Skeletal muscle cell (primary cell): ENCODE measurements around the gene NKX1-2.
A peak's percentile ranks its signal among the peaks of the same experiment; 100 is the strongest.
"Not testable (repeated sequence)": the region's sequence is repeated elsewhere in the genome, so short reads cannot be mapped to it uniquely, and the experiment has no call there.

ENCODE experiments used
- DNase-seq: peaks from one replicate; pipeline ENCODE4 v3.0.0-alpha.2; 2010; ENCODE audit warnings: low read depth
- H3K4me3 ChIP-seq: 2 replicates; pipeline ENCODE4 v1.5.1; 2011; ENCODE audit warnings: low read depth, mild to moderate bottlenecking, control low read depth, low read length, moderate library complexity

Gene NKX1-2

DNA sequence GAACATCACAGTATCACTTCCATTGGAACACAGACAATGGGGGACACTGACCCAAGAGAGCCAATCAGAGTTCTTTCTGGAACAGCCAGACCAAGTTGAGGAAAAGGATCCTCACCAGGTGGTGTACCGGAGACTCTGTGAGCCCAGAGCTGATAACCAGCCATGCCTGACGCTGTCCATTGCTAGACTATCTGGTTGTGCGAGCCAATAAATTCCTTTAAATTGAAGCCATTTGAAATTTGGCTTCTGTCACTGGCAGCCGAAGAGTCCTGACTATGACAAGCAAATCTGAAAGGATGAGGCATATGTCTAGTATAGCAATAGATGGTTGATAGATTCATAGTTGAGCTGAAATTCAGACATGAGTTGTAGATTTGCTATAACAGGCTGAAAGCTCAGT is 8.6 kb upstream of the NKX1-2 start:
- no peak for DNase-seq
- no peak overlapping the region for H3K4me3 ChIP-seq

DNA sequence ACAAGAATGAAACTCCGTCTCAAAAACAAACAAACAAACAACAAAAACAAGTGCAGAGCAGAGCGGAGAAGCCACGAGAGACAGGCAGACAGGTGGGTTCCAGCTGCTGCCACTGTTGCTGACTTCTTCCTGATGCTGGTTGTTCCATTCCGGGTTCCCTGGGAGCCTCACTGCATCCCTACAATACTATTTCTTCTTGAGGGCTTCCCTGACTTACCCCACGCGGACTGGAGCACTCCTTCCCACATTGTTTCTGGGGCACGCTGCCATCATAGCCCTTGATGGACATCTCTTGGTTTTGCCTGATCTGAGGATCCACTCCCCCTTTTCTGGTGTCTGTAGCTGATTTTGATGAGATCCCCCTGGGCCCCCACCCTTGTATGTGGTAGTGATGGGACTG is 5.6 kb upstream of the NKX1-2 start:
- DNase-seq: no peak

DNA sequence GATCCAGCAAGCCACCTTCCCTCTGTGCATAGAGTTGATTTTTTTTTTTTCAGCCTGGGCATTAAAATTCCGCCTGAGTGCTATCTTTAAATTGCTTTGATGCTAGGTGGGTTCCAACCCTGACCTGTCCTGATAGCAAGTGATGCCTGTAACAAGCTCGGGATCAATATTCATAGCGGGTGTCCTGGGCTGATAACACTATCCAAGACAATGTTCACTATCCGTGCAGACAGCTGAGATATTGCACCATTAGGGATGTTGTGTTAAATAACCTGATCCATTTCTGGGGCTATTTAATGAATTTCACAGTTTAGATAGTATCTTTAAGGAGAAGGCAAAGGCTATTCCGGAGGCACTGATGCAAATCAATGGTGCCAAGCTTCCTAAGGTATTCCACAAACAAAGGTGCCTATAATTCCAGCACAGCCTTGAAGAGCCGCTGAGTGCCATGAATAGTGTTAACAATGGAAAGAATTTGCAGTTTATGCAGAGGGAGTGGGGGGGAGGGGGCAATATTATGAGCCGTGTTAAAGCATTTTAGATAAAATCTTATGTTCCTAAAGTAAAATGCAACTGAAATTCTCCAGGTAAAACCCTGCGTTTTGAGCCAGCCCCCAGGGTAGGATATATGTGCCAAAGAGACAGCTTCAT is 4.2 kb upstream of the NKX1-2 start:
- H3K4me3 ChIP-seq: no peak overlapping the region
- DNase-seq: no peak

More for the DNA sequence above, 5.6 kb upstream of the NKX1-2 start:
- H3K4me3 ChIP-seq: no peak overlapping the region

DNA sequence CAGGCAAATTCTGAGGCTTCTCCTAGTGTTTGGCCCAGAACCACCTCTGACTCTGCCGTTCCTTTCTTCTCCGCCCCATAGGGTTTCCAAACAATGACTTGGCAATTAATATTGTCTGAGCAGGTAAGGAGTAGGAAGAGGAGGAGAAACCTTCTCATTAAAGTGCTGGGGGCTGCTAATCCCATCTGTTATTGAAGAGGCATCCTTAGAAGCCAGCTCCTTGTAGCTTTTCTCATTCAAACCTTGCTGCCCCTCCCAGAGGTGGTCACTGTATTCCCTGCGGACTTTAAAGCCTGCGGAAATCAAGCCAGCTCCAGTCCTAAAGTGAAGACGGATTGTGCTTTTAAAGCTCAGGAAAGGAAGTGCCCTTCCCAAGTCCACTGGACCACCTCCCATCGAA is 1.4 kb upstream of the NKX1-2 start:
- H3K4me3 ChIP-seq: no peak overlapping the region
- no peak for DNase-seq

DNA sequence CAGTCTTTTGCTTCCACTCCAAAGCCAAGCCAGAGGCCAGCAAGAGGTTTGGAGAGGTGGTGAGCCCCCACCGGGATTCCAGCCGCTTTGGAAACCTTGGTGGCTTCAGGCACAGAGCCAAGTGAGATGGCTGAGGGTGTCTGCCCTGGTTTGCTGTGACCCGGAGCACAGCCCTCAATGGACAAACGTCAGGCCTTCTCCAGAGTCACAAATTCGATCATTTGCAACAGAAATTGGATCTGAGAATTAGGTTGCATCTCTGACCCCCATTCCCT is 885 bp upstream of the NKX1-2 start:
- H3K4me3 ChIP-seq: no peak overlapping the region
- DNase-seq: no peak

DNA sequence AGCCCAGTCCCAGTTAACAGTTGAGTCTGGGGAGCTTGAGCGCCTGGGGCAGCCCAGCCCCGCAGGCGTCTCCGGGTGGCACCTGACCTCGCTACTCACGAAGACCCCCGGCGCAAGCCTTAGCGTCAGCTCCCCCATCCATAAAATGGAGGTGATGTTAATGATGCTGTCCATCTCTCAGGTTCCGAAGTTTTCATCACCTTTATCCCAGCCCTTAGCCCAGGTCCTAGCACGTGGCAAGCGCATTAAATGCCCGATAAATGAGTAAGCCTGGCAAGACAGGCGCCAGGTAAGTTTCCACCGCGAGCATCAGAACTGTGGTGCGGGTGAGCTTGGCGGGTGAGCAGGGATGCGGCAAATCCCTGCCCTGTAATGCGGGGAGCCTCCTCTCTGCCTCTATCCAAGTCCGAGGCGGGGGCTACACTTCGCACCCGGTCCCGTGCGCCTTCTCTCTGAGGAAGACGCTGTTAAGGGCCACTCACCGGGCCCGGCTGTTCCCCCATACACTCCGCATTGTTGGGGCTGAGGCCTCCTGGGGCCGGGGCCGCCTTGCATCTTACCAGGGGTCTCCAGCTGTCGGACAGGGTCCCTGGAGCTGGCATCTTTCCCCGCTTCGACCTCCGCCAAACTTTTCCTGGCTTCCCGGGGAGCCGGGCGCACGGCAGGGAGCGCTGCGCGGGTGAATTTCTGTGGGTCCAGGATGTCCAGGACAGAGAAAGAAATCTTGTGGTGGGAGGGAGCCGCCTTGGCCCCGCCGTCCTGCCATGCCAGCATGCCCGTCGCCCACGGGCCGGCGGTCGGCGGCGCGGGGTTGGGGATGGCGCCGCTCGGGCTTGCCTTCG is 444 bp downstream of the NKX1-2 start:
- H3K4me3 ChIP-seq: peak overlapping the region; percentile 21
- no peak for DNase-seq

DNA sequence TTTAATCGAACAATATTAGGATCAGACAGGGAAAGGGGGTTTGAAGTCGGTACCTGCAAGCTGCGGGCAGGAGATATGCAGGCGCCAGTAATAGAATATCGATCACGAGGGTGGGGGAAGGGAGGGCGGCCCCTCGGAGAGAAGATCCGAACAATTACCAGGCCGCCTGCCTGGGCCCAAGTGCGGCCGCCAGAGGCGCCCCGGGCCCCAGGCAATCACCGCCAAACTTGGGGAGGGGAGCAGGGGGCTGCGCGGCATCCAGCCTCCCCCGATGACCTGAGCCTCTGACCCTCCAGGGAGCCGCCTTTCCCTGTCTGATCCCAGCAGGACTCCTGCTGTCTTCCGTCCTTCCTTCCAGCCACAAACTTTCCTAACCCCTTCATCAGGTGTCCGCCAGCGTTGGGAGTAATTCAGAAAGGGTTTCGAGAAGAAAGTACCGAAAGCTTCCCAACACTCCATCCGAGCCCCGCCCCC is 1.1 kb downstream of the NKX1-2 start:
- H3K4me3 ChIP-seq: no peak overlapping the region
- no peak for DNase-seq

DNA sequence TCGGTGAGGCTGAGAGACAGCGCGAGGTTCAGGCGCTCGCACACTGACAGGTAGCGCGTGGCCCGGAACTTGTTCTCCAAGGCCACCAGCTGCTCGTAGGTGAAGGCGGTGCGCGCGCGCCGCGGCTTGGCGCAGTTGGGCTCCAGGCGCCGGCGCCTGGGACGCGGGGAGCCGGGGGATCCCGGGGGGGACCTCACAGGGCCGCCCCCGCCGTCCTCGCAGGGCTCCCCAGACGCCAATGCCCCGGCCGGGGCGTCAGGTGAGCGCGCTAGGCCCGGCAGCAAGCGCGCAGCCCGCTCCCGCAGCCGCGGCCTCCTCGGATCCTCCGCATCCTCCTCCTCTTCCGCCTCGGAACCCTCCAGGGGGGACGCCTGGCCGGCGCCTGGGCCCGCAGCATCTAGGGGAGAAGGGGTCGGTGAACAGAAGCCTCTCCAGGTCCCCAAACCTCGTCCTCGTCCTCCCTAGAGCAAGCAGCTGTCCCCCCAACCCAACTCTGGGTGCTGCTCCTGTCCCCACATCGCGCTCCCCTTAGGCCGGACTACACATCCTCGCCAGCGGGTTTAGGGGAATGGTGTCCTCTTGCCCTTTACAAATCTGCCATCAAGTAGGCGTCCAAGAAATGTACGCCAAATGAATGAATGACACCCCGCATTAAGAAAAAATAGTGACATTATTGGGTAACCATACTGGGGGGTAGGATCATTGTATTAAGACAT is 1.9 kb downstream of the NKX1-2 start:
- no peak overlapping the region for H3K4me3 ChIP-seq
- DNase-seq: no peak

DNA sequence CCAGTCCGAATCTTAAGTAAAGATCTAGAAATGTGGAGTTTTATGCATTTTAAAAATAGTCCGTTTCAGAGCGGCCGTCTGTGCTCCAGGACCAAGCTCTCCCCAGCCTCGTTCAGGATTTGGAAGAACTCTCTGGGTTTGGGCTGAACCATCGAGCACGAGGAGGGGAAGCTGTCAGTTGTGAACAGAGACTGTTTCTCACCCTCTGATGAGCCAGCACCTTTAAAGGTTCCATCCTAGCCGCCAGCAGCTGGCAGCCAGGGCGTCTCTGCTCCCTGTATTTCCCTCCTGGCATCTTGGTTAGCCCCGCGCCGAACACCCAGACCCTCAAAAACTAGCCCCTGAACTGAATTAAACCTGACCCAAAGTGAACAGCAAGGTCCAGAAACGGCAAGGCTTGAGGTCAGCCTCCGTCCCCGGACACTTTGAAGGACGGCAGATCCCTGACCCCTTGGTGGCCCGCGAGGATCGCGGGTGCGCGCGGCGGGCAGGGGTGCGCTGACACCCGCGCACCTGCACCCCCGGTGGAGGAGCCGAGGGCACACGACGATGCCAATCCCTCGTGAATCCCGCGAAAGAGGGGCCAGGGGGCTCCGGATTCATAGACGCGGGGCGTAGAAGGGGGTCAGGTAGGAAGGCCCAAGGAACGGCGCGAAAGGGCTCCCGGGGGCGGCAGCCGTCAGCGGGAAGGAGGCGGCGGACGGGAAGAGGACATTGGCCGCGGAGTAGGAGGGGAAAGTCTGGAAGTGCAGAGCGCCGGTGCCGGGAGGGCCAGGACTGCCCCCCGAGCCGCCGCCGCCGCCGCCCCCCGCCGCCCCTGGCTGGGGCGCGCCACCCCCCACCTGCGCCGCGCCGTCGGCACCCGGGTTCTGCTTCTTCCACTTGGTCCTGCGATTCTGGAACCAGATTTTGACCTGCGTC is 2.7 kb downstream of the NKX1-2 start:
- no peak for DNase-seq

DNA sequence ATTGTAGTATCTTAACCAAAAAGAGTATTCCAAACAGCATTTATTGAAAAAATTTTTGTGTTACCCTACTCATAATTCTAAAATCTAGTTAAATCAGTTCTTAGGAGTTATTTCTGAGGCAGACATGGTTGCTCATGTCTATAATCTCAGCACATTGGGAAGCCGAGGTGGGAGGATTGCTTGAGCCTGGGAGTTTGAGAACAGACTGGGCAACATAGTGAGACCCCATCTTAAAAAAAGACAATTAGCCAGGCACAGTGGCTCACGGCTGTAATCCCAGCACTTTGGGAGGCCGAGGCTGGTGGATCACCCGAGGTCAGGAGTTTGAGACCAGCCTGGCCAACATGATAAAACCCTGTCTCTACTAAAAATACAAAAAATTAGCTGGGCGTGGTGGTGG is 8.1 kb downstream of the NKX1-2 start:
- DNase-seq, H3K4me3 ChIP-seq: not testable (repeated sequence)

More for the DNA sequence above, 2.7 kb downstream of the NKX1-2 start:
- no peak overlapping the region for H3K4me3 ChIP-seq

DNA sequence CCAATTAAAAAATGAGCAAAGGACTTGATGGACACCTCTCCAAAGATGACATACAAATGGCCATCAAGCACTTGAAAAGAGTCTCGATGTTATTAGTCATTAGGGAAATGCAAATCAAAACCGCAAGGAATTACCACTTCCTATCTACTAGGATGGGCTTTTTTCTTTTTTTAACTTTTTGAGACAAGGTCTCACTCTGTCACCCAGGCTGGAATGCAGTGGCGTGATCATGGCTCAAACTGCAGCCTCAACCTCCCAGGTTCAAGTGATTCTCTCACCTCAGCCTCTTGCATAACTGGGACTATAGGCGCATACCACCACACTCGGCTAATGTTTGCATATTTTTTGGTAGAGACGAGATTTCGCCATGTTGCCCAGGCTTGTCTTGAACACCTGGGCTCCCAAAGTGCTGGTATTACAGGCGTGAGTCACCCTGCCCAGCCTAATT is 13.6 kb downstream of the NKX1-2 start:
- DNase-seq: no peak
- H3K4me3 ChIP-seq: no peak overlapping the region

DNA sequence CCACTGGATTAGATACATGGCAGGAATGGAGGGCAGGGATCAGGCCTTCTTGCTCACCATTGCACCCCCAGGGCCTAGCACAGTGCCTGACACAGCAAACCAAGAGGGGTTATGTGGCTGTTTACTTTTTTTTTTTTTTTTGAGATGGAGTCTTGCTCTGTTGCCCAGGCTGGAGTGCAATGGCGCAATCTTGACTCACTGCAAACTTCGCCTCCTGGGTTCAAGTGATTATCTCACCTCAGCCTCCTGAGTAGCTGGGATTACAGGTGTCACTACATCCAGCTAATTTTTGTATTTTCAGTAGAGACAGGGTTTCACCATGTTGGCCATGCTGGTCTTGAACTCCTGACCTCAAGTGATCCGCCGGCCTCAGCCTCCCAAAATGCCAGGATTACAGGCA is 14.2 kb downstream of the NKX1-2 start:
- DNase-seq, H3K4me3 ChIP-seq: not testable (repeated sequence)

DNA sequence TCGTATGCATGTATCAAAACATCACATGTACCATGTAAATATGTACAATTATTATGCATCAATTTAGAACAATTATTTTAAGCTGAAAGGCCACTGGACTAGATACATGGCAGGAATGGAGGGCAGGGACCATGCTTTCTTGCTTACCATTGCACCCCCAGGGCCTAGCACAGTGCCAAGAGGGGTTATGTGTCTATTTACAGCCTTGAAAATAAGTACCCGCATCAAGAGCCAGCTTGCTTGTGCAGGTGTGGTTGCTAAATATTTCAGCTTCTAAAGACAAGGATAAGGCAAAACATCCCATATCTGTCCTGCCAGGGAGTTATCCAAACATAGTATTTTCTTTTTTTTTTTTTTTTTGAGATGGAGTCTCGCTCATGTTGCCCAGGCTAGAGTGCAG is 16.4 kb downstream of the NKX1-2 start:
- no peak for DNase-seq

DNA sequence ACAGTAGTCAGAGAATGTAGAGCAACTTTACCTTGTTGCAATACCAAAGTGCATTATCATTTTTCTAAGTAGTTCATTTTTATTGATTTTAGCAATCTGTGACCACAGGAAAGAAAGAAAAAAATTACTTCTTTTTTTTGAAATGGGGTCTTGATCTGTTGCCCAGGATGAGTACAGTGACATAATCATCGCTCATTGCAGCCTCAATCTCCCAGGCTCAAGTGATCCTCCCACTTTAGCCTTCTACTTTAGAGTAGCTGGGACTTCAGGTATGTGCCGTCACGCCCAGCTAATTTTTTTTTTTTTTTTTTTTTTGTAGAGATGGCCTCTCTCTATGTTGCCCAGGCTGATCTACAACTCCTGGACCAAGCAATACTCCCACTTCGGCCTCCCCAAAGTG is 19.8 kb downstream of the NKX1-2 start:
- no peak for DNase-seq
- no peak overlapping the region for H3K4me3 ChIP-seq

More for the DNA sequence above, 16.4 kb downstream of the NKX1-2 start:
- no peak overlapping the region for H3K4me3 ChIP-seq

DNA sequence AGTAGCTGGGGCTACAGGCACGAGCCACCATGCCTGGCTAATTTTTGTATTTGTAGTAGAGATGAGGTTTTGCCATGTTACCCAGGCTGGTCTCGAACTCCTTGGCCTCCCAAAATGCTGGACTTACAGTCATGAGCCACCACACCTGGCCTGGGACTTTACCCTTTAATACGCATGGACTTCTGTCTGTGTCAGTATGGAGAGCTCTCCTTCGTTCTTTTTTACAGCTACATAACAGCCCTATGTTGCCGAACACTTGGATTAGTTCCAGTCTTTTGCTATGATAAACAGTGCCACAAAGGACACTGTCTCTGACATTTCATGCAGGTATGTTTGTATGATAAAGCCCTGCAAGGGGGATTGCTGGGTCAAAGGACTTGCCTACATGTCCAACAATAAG is 20.3 kb downstream of the NKX1-2 start:
- DNase-seq: no peak

DNA sequence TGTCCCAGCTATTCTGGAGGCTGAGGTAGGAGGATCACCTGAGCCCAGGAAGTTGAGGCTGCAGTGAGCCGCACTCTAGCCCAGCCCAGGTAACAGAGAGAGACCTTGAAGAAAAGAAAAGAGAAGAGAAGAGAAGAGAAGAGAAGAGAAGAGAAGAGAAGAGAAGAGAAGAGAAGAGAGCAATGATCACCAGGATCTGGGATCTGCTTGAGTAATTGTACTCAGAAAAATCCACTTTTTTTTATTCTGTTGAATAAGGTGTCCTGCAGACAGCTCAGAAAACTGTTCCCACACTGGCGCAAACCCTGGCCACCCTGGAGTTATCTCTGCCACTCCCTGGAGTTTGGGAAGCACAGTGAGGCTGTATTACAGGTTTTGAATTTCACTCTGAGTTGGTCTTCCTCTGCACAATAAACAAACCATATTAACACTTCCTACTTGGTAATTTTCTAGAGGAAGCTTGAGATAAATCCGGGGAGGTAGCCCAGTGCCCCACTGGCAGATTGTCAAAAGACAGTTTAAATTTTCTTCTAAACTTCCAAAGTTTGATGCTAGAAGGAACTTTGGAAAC is 21.5 kb downstream of the NKX1-2 start:
- no peak overlapping the region for H3K4me3 ChIP-seq
- DNase-seq: no peak

More for the DNA sequence above, 20.3 kb downstream of the NKX1-2 start:
- no peak overlapping the region for H3K4me3 ChIP-seq

DNA sequence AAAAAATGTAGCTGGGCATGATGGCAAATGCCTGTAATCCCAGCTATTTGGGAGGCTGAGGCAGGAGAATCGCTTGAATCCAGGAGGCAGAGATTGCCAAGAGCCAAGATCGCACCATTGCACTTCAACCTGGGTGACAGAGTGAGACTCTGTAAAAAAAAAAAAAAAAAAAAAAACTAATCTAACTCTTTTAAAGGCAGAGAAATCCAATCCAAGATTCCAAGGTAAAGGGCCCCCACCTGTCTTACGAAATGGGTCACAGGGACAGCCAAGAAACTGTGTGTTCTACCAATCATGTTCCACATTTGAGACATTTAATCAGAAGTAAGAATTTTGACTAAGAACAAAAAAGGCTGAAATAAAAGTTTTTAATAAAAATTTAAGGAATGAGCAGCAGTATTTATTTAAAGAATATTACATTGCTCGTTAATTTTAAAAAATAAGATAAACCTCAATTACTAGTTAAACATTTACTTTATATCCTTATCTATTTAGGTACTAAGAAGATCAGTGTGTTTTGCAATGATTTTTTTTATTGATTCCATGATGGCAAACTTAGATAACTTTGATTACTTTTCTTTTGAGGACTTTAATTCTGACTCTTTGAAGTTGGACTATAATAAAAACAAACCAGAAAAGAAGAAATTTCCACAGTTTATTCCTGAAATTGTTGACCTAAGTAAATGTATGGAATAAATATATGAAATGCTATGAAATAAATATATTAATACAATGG is 24.4 kb downstream of the NKX1-2 start:
- no peak overlapping the region for H3K4me3 ChIP-seq
- no peak for DNase-seq

DNA sequence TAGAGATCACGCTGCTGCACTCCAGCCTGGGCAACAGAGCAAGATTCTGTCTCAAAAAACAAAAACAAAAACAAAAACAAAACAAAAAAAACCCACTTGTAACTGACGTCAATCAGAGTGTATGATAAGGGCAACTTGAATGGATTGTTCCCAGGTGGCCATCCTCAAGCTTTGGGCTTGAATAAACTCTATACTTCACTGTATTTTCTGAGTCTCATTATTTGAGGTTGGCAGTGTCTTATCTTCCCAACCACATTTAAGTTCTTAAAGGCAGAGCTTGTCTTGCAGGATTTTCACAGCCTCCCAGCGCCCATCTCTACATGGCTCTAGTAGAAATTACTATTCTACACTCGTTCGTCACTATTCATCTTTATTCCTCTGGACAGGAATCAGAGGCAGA is 26.0 kb downstream of the NKX1-2 start:
- H3K4me3 ChIP-seq: no peak overlapping the region
- DNase-seq: no peak
